Measurements from ENCODE around the gene AGER.
A peak's percentile ranks its signal among the peaks of the same experiment; 100 is the strongest.

- TF ChIP-seq ZNF580 (tag by site-specific recombination; IDR thresholded peaks at IDR 0.05) = no peak
- no peak for TF ChIP-seq CTCF (tag by site-specific recombination; IDR thresholded peaks at IDR 0.05)
- TF ChIP-seq PBX3 (CRISPR knock-in tag; IDR thresholded peaks at IDR 0.05) = peak; percentile 13; the same call in 1 of the 2 replicates
- TF ChIP-seq KLF8 (tag by site-specific recombination; IDR thresholded peaks at IDR 0.05) = no peak
- TF ChIP-seq ZNF561 (tag by site-specific recombination; IDR thresholded peaks at IDR 0.05; ENCODE audit: borderline replicate concordance) = no peak
- TF ChIP-seq ZNF37A (tag by site-specific recombination; IDR thresholded peaks at IDR 0.05) = no peak
- TF ChIP-seq MEIS1 (CRISPR knock-in tag; IDR thresholded peaks at IDR 0.05; ENCODE audit: borderline replicate concordance) = no peak
- no peak for TF ChIP-seq ZNF274 (IDR thresholded peaks at IDR 0.05; ENCODE audit: low read length)
- TF ChIP-seq ZNF274 (tag by site-specific recombination; IDR thresholded peaks at IDR 0.05; ENCODE audit: borderline replicate concordance) = no peak
- no peak for TF ChIP-seq ZNF558 (tag by site-specific recombination; IDR thresholded peaks at IDR 0.05)
- TF ChIP-seq PATZ1 (tag by site-specific recombination; IDR thresholded peaks at IDR 0.05) = no peak; the same call in none of the 2 replicates
These were observed 12.9 kb upstream of the AGER start for GRCh38 chr6:32196682-32197616.
